Chondrocyte (in vitro differentiated cells): ENCODE measurements around the gene ZNF407. TPM values are rescaled to one million over a fixed set of nuclear protein-coding genes. Genes with fewer than 3 reads are reported as not detected.

Experiments used
- DNase-seq: peaks from one replicate; pipeline ENCODE4 v3.0.0; 2021; ENCODE audit warnings: mixed read lengths, low spot score
- H3K27ac Mint-ChIP-seq: one replicate; pipeline ENCODE4 v1.8.0; 2021; ENCODE audit warnings: mild to moderate bottlenecking, moderate library complexity, mixed read lengths; ENCODE audit not compliant: unreplicated experiment
- H3K27me3 Mint-ChIP-seq: 2 replicates; pipeline ENCODE4 v1.8.0; 2021; ENCODE audit warnings: low read depth, mixed read lengths
- H3K36me3 Mint-ChIP-seq: 2 replicates; pipeline ENCODE4 v1.8.0; 2021; ENCODE audit warnings: low read depth, mixed read lengths
- H3K4me1 Mint-ChIP-seq: 2 replicates; pipeline ENCODE4 v1.8.0; 2021; ENCODE audit warnings: low read depth, mild to moderate bottlenecking, mixed read lengths
- H3K4me3 Mint-ChIP-seq: one replicate; pipeline ENCODE4 v1.8.0; 2021; ENCODE audit warnings: mild to moderate bottlenecking, moderate library complexity, mixed read lengths; ENCODE audit not compliant: unreplicated experiment
- H3K9me3 Mint-ChIP-seq: 2 replicates; pipeline ENCODE4 v1.8.0; 2021; ENCODE audit warnings: low read depth, mixed read lengths
- CTCF ChIP-seq: fragments of 200-600 bp; sonication (generic); IDR thresholded peaks from 2 replicates; pipeline ENCODE4 v1.5.0; 2021; ENCODE audit warnings: antibody characterized with exemption, mild to moderate bottlenecking, moderate library complexity
- total RNA-seq: library from RNA; stranded (reverse); gene quantifications from 3 replicates; pipeline ENCODE4 v1.2.1, GENCODE V29; 2021

The ZNF407 gene
- total RNA-seq, 1 donor from 2014 or later: 10.4 TPM

GRCh38 chr18:74825460-74825859 lies 227.8 kb downstream of the ZNF407 start:
- no peak for TF ChIP-seq CTCF
- no peak for DNase-seq
- Mint-ChIP-seq H3K4me3 (no peak overlapping the region), H3K9me3 (no peaks in the 10 kb centered on the region), H3K36me3 (peaks cover 9% of the 10 kb centered on the region), H3K27ac (no peak overlapping the region), H3K4me1 (no peaks in the 10 kb centered on the region), H3K27me3 (no peaks in the 10 kb centered on the region)

- Mint-ChIP-seq H3K27ac (no peak overlapping the region), H3K9me3 (no peaks in the 10 kb centered on the region), H3K4me1 (no peaks in the 10 kb centered on the region), H3K4me3 (no peak overlapping the region), H3K36me3 (peaks cover 9% of the 10 kb centered on the region), H3K27me3 (no peaks in the 10 kb centered on the region)
- DNase-seq: no peak
- TF ChIP-seq CTCF: no peak
These were observed 228.9 kb downstream of the ZNF407 start for GRCh38 chr18:74826572-74826971.

- no peak overlapping the region for H3K27ac Mint-ChIP-seq
- TF ChIP-seq CTCF: no peak
- H3K4me3 Mint-ChIP-seq: no peak overlapping the region
- H3K9me3 Mint-ChIP-seq: no peaks in the 10 kb centered on the region
- DNase-seq: no peak
- H3K4me1 Mint-ChIP-seq: no peaks in the 10 kb centered on the region
- H3K36me3 Mint-ChIP-seq: peaks cover 6% of the 10 kb centered on the region
- no peaks in the 10 kb centered on the region for H3K27me3 Mint-ChIP-seq
These were observed 230.5 kb downstream of the ZNF407 start for GRCh38 chr18:74828200-74828599.

- no peaks in the 10 kb centered on the region for H3K9me3 Mint-ChIP-seq
- DNase-seq: no peak
- H3K4me3 Mint-ChIP-seq: no peak overlapping the region
- peaks cover 21% of the 10 kb centered on the region for H3K4me1 Mint-ChIP-seq
- no peaks in the 10 kb centered on the region for H3K27me3 Mint-ChIP-seq
- no peak overlapping the region for H3K27ac Mint-ChIP-seq
- H3K36me3 Mint-ChIP-seq: no peaks in the 10 kb centered on the region
- TF ChIP-seq CTCF: no peak
These were observed 234.0 kb downstream of the ZNF407 start for GRCh38 chr18:74831571-74832250.

- Mint-ChIP-seq H3K9me3 (no peaks in the 10 kb centered on the region), H3K27ac (no peak overlapping the region), H3K4me1 (peaks cover 22% of the 10 kb centered on the region), H3K27me3 (no peaks in the 10 kb centered on the region), H3K36me3 (no peaks in the 10 kb centered on the region), H3K4me3 (no peak overlapping the region)
- TF ChIP-seq CTCF: no peak
- no peak for DNase-seq
These were observed 234.7 kb downstream of the ZNF407 start for GRCh38 chr18:74832381-74832780.
